Transverse colon (tissue), 4 donors: Measurements from ENCODE around the gene LHX2. TPM values are rescaled to one million over a fixed set of nuclear protein-coding genes. Genes with fewer than 3 reads are reported as not detected.

ENCODE experiments used
- DNase-seq: peaks from one replicate; pipeline ENCODE4 v3.0.0-alpha.2; 2019
- H3K27ac ChIP-seq, 4 donors: fragments of 200-600 bp; sonication (generic); 2 replicates each; pipeline ENCODE4 v1.5.1; 2016 to 2018; ENCODE audit warnings: inconsistent platforms in 4 of 4
- H3K27me3 ChIP-seq: fragments of 200-600 bp; sonication (generic); 2 replicates; pipeline ENCODE4 v1.5.1; 2017; ENCODE audit warnings: inconsistent platforms
- H3K36me3 ChIP-seq, 4 donors: fragments of 200-600 bp; sonication (generic); 2 replicates each; pipeline ENCODE4 v1.5.1; 2017 to 2019; ENCODE audit warnings: inconsistent platforms in 4 of 4
- H3K4me1 ChIP-seq, 4 donors: fragments of 200-600 bp; sonication (generic); 2 replicates each; pipeline ENCODE4 v1.5.1; 2017 to 2020; ENCODE audit warnings: inconsistent platforms in 4 of 4
- H3K4me3 ChIP-seq, 4 donors: fragments of 200-600 bp; sonication (generic); 1 replicate in 1 of 4; 2 replicates in 3 of 4; pipeline versions ENCODE4 v1.5.1 to v1.6.1; 2017 to 2019; ENCODE audit warnings: inconsistent platforms in 4 of 4
- H3K9me3 ChIP-seq, 2 donors: fragments of 200-600 bp; sonication (generic); 2 replicates each; pipeline ENCODE4 v1.5.1; 2017 to 2019; ENCODE audit warnings: inconsistent platforms in 2 of 2
- CTCF ChIP-seq, 5 experiments: fragments of 200-600 bp in 3 of 5; fragments of 450-650 bp in 2 of 5; sonication (generic) in 3 of 5; IDR thresholded peaks; 1 replicate in 2 of 5; 2 replicates in 3 of 5; pipeline ENCODE4 v1.5.1; 2016 to 2017; ENCODE audit warnings: antibody characterized with exemption in 5 of 5, inconsistent platforms in 3 of 5, mild to moderate bottlenecking in 2 of 5, moderate library complexity in 1 of 5
- EP300 ChIP-seq: sonication (generic); formaldehyde crosslinking; IDR thresholded peaks from one replicate; pipeline ENCODE4 v1.6.1; 2017; ENCODE audit warnings: antibody characterized with exemption, low read depth
- POLR2A ChIP-seq: fragments of 450-650 bp; IDR thresholded peaks from one replicate; pipeline ENCODE4 v1.6.1; 2016; ENCODE audit warnings: antibody characterized with exemption, mild to moderate bottlenecking, moderate library complexity
- POLR2AphosphoS5 ChIP-seq, 3 donors: sonication (generic); formaldehyde crosslinking; IDR thresholded peaks; one replicate each; pipeline ENCODE4 v1.6.1; 2016; ENCODE audit warnings: antibody characterized with exemption in 3 of 3
- WGBS, 2 donors: methylation state at CpG; one replicate each; pipeline ENCODE4 v1.1.5; 2018; ENCODE audit warnings: low coverage in 1 of 2; 5-methylcytosine and 5-hydroxymethylcytosine counted together
- in situ Hi-C, 4 donors: fragments of 200-750 bp; cut with MboI; loops; one replicate each; pipeline versions ENCODE4 v1.15.0 to v1.15.1; 2017; ENCODE audit warnings: low sequenced_read_pairs in 3 of 4, low pct_ligation_motif_present in 1 of 4, low pct_unique_long_range_greater_than_20kb in 1 of 4
- intact Hi-C: fragments of 100-400 bp; cut with DNase I; formaldehyde crosslinking; loops from one replicate; pipeline ENCODE4 v1.15.1; 2023; ENCODE audit warnings: low total_unique reads
- total RNA-seq, 4 donors: library from RNA; depleted of rRNA; stranded (reverse); fragments of >200 nt; gene quantifications; one replicate each; pipeline ENCODE4 v1.1.0, GENCODE V29; 2016

The LHX2 gene
- total RNA-seq, 4 donors from 2014 or later: not detected

- Histone ChIP-seq H3K27ac (no peak overlapping the region), H3K36me3 (no peaks in the 10 kb centered on the region), H3K27me3 (peaks cover 87% of the 10 kb centered on the region), H3K4me1 (no peaks in the 10 kb centered on the region), H3K9me3 (no peaks in the 10 kb centered on the region), H3K4me3 (no peak overlapping the region)
- 70% methylated on average over 3 of the region's 3 CpGs; no CpG with 5 or more reads in 1 of the 2 donors for WGBS, 2 donors
- in situ Hi-C loops (loop anchor here (10.0 to 25.0 kb wide), 4 partner anchors 322 to 622 kb away; no protein-coding TSS in a partner anchor), intact Hi-C loops (no loop called here)
- DNase-seq: no peak
- no peak for TF ChIP-seq POLR2AphosphoS5 (IDR thresholded peaks at IDR 0.05)
- TF ChIP-seq CTCF (IDR thresholded peaks at IDR 0.05): no peak
- no peak for TF ChIP-seq POLR2A
- no peak for TF ChIP-seq EP300
Observed at GRCh38 chr9:124033967-124034366, 22.4 kb downstream of the LHX2 start.

GRCh38 chr9:124035001-124035650 lies 23.6 kb downstream of the LHX2 start:
- peaks cover 0 to under 1% (median 0%) of the 10 kb centered on the region in 4 donors for H3K4me1 ChIP-seq
- intact Hi-C loops: no loop called here
- DNase-seq: no peak
- peaks cover 87% of the 10 kb centered on the region for H3K27me3 ChIP-seq
- TF ChIP-seq CTCF (IDR thresholded peaks at IDR 0.05) (no peak), EP300 (no peak), POLR2A (no peak), POLR2AphosphoS5 (IDR thresholded peaks at IDR 0.05) (no peak)
- no peaks in the 10 kb centered on the region for H3K36me3 ChIP-seq
- no peaks in the 10 kb centered on the region for H3K9me3 ChIP-seq
- in situ Hi-C loops: loop anchor here (10.0 to 25.0 kb wide), 4 partner anchors 323 to 623 kb away; no protein-coding TSS in a partner anchor
- 67 to 88% methylated on average over 1 to 17 of the region's 17 CpGs for WGBS, 2 donors
- H3K27ac ChIP-seq: no peak overlapping the region
- H3K4me3 ChIP-seq: no peak overlapping the region

GRCh38 chr9:124036578-124036977 lies 25.0 kb downstream of the LHX2 start:
- in situ Hi-C loops (loop anchor here (10.0 to 25.0 kb wide), 4 partner anchors 324 to 624 kb away; no protein-coding TSS in a partner anchor), intact Hi-C loops (no loop called here)
- 100% methylated on average over 1 of the region's 1 CpG; no CpG with 5 or more reads in 1 of the 2 donors for WGBS, 2 donors
- Histone ChIP-seq H3K27me3 (peaks cover 88% of the 10 kb centered on the region), H3K27ac (no peak overlapping the region), H3K36me3 (no peaks in the 10 kb centered on the region), H3K4me1 (peaks cover 4 to 14% (median 12%) of the 10 kb centered on the region in 4 donors), H3K9me3 (no peaks in the 10 kb centered on the region), H3K4me3 (no peak overlapping the region)
- TF ChIP-seq CTCF (IDR thresholded peaks at IDR 0.05): no peak
- no peak for TF ChIP-seq EP300
- no peak for TF ChIP-seq POLR2A
- TF ChIP-seq POLR2AphosphoS5 (IDR thresholded peaks at IDR 0.05): no peak
- no peak for DNase-seq

GRCh38 chr9:124037790-124038189 lies 26.2 kb downstream of the LHX2 start:
- H3K27ac ChIP-seq: no peak overlapping the region
- TF ChIP-seq CTCF (IDR thresholded peaks at IDR 0.05) (no peak), EP300 (no peak), POLR2A (no peak), POLR2AphosphoS5 (IDR thresholded peaks at IDR 0.05) (no peak)
- peaks cover 85% of the 10 kb centered on the region for H3K27me3 ChIP-seq
- intact Hi-C loops: no loop called here
- no peaks in the 10 kb centered on the region for H3K9me3 ChIP-seq
- no peaks in the 10 kb centered on the region for H3K36me3 ChIP-seq
- no peak overlapping the region for H3K4me3 ChIP-seq
- WGBS, 2 donors: 60 to 68% methylated on average over 4 to 6 of the region's 6 CpGs
- H3K4me1 ChIP-seq: peaks cover 4 to 14% (median 12%) of the 10 kb centered on the region in 4 donors
- DNase-seq: no peak
- in situ Hi-C loops: loop anchor here (10.0 to 25.0 kb wide), 4 partner anchors 325 to 625 kb away; no protein-coding TSS in a partner anchor
